Right lobe of liver (tissue), 6 donors: ENCODE results near the gene RAB12. TPM values are rescaled to one million over a fixed set of nuclear protein-coding genes. Genes with fewer than 3 reads are reported as not detected.

Experiments
- ATAC-seq, 4 donors: fragments of 200-7000 bp; cut with Tn5 transposase; one replicate each; pipeline ENCODE4 v1.9.1; 2020; ENCODE audit warnings: mild to moderate bottlenecking in 4 of 4, moderate library complexity in 4 of 4
- DNase-seq, 3 donors: peaks; one replicate each; pipeline ENCODE4 v3.0.0-alpha.2; 2020
- H3K27ac ChIP-seq, 3 donors: fragments of 200-600 bp; one replicate each; pipeline ENCODE4 v1.8.0; 2022
- H3K27me3 ChIP-seq, 2 donors: fragments of 200-600 bp; one replicate each; pipeline ENCODE4 v1.8.0; 2022
- H3K36me3 ChIP-seq, 4 donors: fragments of 200-600 bp; sonication (generic) in 1 of 4; one replicate each; pipeline versions ENCODE4 v1.5.1 to v1.8.0; 2017 to 2022; ENCODE audit warnings: control low read depth in 1 of 4
- H3K4me1 ChIP-seq, 4 donors: fragments of 200-600 bp; sonication (generic) in 1 of 4; one replicate each; pipeline versions ENCODE4 v1.5.1 to v1.8.0; 2017 to 2022; ENCODE audit warnings: control low read depth in 1 of 4
- H3K4me3 ChIP-seq, 3 donors: fragments of 200-600 bp; one replicate each; pipeline ENCODE4 v1.8.0; 2022
- H3K9me3 ChIP-seq, 4 donors: fragments of 200-600 bp; sonication (generic) in 1 of 4; one replicate each; pipeline versions ENCODE4 v1.5.1 to v1.8.0; 2017 to 2022; ENCODE audit warnings: control low read depth in 1 of 4
- CTCF ChIP-seq, 4 donors: fragments of 200-600 bp in 3 of 4; fragments of 450-650 bp in 1 of 4; IDR thresholded peaks; one replicate each; pipeline versions ENCODE4 v1.5.1 to v1.8.0; 2016 to 2022; ENCODE audit warnings: antibody characterized with exemption in 4 of 4, mild to moderate bottlenecking in 2 of 4
- POLR2A ChIP-seq: fragments of 450-650 bp; IDR thresholded peaks from one replicate; pipeline ENCODE4 v1.6.1; 2017; ENCODE audit warnings: antibody characterized with exemption, mild to moderate bottlenecking
- WGBS: methylation state at CpG from one replicate; pipeline ENCODE4 v1.1.6; 2018; ENCODE audit warnings: low coverage, low lambda C conversion rate; ENCODE audit not compliant: insufficient coverage; ENCODE audit errors: missing lambda C conversion rate; 5-methylcytosine and 5-hydroxymethylcytosine counted together
- intact Hi-C, 2 donors: fragments of 100-400 bp; cut with DNase I; formaldehyde crosslinking; loops; one replicate each; pipeline versions ENCODE4 v1.11.2 to v1.14.1; 2022
- total RNA-seq, 6 experiments: library from RNA; depleted of rRNA in 2 of 6; stranded (reverse); fragments of >200 nt in 2 of 6; fragmentation: NEBNext Ultra II Directional in 3 of 6; extraction: Animal tissue kit (Norgen Biotek cat#: 25700) in 3 of 6; gene quantifications; one replicate each; pipeline versions ENCODE4 v1.1.0 to v1.2.4, GENCODE V29; 2016 to 2023
- donor health status: DM: no; HTN: yes; CAD: no.
- donor health status: DM: no; HTN: no; CAD: no.
- donor health status: DM: no; HTN: no; CAD: no.
- donor health status: DM: no; HTN: yes; CAD: no.
- donor health status: DM: no; HTN: yes; CAD: no.

RAB12 gene
- total RNA-seq, 6 experiments from 2014 or later: 16.5 to 26.5 (median 22.6) TPM

GRCh38 chr18:8657050-8657820 is 48.0 kb downstream of the RAB12 start:
- Histone ChIP-seq H3K36me3 (no peaks in the 10 kb centered on the region), H3K4me3 (no peak overlapping the region), H3K4me1 (no peaks in the 10 kb centered on the region), H3K27ac (no peak overlapping the region), H3K27me3 (no peaks in the 10 kb centered on the region), H3K9me3 (no peaks in the 10 kb centered on the region)
- no peak for ATAC-seq
- TF ChIP-seq CTCF (IDR thresholded peaks at IDR 0.05) (no peak), POLR2A (no peak)
- 90% methylated on average over 9 of the region's 14 CpGs for WGBS
- DNase-seq: no peak
- intact Hi-C loops: no loop called here

- no peaks in the 10 kb centered on the region for H3K27me3 ChIP-seq
- WGBS: 23% methylated on average over 10 of the region's 14 CpGs
- TF ChIP-seq CTCF (IDR thresholded peaks at IDR 0.05): no peak
- TF ChIP-seq POLR2A: no peak
- DNase-seq (no peak), ATAC-seq (no peak)
- H3K4me3 ChIP-seq: no peak overlapping the region
- no peaks in the 10 kb centered on the region for H3K4me1 ChIP-seq
- no peak overlapping the region for H3K27ac ChIP-seq
- intact Hi-C loops: no loop called here
- no peaks in the 10 kb centered on the region for H3K9me3 ChIP-seq
- H3K36me3 ChIP-seq: no peaks in the 10 kb centered on the region
These were observed 48.7 kb downstream of the RAB12 start for GRCh38 chr18:8657873-8658470.

- no peak for TF ChIP-seq CTCF (IDR thresholded peaks at IDR 0.05)
- TF ChIP-seq POLR2A: no peak
- no peak overlapping the region for H3K4me3 ChIP-seq
- ATAC-seq (no peak), DNase-seq (no peak)
- 92% methylated on average over 21 of the region's 31 CpGs for WGBS
- no peaks in the 10 kb centered on the region for H3K4me1 ChIP-seq
- intact Hi-C loops: no loop called here
- H3K9me3 ChIP-seq: no peaks in the 10 kb centered on the region
- no peaks in the 10 kb centered on the region for H3K36me3 ChIP-seq
- no peaks in the 10 kb centered on the region for H3K27me3 ChIP-seq
- H3K27ac ChIP-seq: no peak overlapping the region
These were observed 49.7 kb downstream of the RAB12 start for GRCh38 chr18:8658858-8659485.

DNA sequence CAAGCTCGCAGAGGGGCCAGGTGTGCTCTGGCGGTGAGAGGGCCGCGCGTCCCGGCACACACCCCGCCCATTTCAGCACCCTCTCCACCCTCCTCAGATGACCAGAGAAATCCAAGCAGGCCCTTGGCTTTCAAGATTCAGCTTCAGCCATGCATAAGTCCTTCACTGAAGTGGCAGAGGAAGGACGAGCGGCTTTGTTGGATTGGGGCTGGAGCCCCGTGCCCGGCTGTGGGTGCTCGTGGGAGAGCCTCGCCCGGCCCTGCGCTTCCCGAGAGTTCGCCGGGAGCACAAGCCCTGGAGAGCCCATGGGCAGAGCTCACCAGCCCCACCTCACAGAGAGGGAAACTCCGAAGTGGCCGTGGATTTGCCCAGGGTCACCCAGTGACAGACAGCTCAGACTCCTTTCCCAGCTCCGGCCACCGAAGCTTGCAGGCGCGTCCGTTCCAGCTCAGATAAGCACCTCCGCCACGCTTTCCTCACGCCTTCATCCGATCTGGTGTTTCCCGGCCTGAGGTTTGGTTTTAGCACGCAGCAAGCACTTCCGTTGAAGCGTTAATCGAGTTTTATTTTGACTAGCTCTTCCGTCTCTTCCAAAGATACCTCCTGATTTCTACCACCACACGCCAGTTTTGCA is 50.5 kb downstream of the RAB12 start:
- DNase-seq: no peak
- no peak overlapping the region for H3K27ac ChIP-seq
- WGBS: 88% methylated on average over 14 of the region's 36 CpGs
- ATAC-seq: peak in 1 of 4 donors; percentile 26
- no peaks in the 10 kb centered on the region for H3K36me3 ChIP-seq
- no peak for TF ChIP-seq POLR2A
- TF ChIP-seq CTCF (IDR thresholded peaks at IDR 0.05): no peak
- no peaks in the 10 kb centered on the region for H3K4me1 ChIP-seq
- H3K27me3 ChIP-seq: no peaks in the 10 kb centered on the region
- H3K4me3 ChIP-seq: no peak overlapping the region
- intact Hi-C loops: no loop called here
- no peaks in the 10 kb centered on the region for H3K9me3 ChIP-seq
